A673 (cell line): ENCODE measurements around the gene XDH.

Source experiments
- CTCF ChIP-seq: fragments of 300-800, 200-600 bp; sonication (generic); conservative IDR thresholded peaks from 2 replicates; pipeline ENCODE4 v1.5.1; 2017; ENCODE audit warnings: low read depth, mild to moderate bottlenecking, antibody characterized with exemption, low read length, moderate library complexity, mixed read lengths
- EZH2 ChIP-seq: fragments of 200-600 bp; sonication (generic); IDR thresholded peaks from 2 replicates; pipeline ENCODE4 v1.6.1; 2017; ENCODE audit warnings: borderline replicate concordance, low read depth, mild to moderate bottlenecking, mixed read lengths, antibody characterized with exemption, low read length; ENCODE audit not compliant: poor library complexity, severe bottlenecking

GRCh38 chr2:31371691-31372090, 42.9 kb downstream of the XDH start:
- TF ChIP-seq CTCF (no peak), EZH2 (no peak)
